GM23248 (cell line): ENCODE results near the gene ATP2C2. TPM values are rescaled to one million over a fixed set of nuclear protein-coding genes. Genes with fewer than 3 reads are reported as not detected.

Experiments
- DNase-seq: peaks from one replicate; pipeline ENCODE4 v3.0.0-alpha.2; 2015
- H2AFZ ChIP-seq: fragments of 200-600 bp; sonication (generic); 2 replicates; pipeline ENCODE4 v1.6.1; 2016; ENCODE audit warnings: antibody characterized with exemption
- H3F3A ChIP-seq: fragments of 200-600 bp; sonication (generic); 2 replicates; pipeline ENCODE4 v1.6.1; 2016; ENCODE audit warnings: mild to moderate bottlenecking, antibody characterized with exemption, mixed run types; ENCODE audit not compliant: insufficient read depth
- H3K27ac ChIP-seq: fragments of 200-600 bp; sonication (generic); 2 replicates; pipeline ENCODE4 v1.5.1; 2016; ENCODE audit warnings: mild to moderate bottlenecking
- H3K27me3 ChIP-seq: fragments of 200-600 bp; sonication (generic); replicated peaks from 2 replicates; pipeline ENCODE4 v1.6.1; 2016; ENCODE audit warnings: mild to moderate bottlenecking; ENCODE audit not compliant: insufficient read depth
- H3K36me3 ChIP-seq: fragments of 200-600 bp; sonication (generic); 2 replicates; pipeline ENCODE4 v1.6.1; 2016; ENCODE audit warnings: low read depth, mild to moderate bottlenecking
- H3K4me1 ChIP-seq: fragments of 200-600 bp; sonication (generic); 2 replicates; pipeline ENCODE4 v1.6.1; 2016; ENCODE audit warnings: mild to moderate bottlenecking; ENCODE audit not compliant: insufficient read depth
- H3K4me2 ChIP-seq: fragments of 200-600 bp; sonication (generic); one replicate; pipeline ENCODE4 v1.6.1; 2016; ENCODE audit warnings: mild to moderate bottlenecking; ENCODE audit not compliant: unreplicated experiment
- H3K4me3 ChIP-seq: fragments of 200-600 bp; sonication (generic); 2 replicates; pipeline ENCODE4 v1.5.1; 2016; ENCODE audit warnings: mild to moderate bottlenecking
- H3K79me2 ChIP-seq: fragments of 200-600 bp; sonication (generic); 2 replicates; pipeline ENCODE4 v1.6.1; 2016; ENCODE audit warnings: mild to moderate bottlenecking; ENCODE audit not compliant: insufficient read depth
- H3K9ac ChIP-seq: fragments of 200-600 bp; sonication (generic); 2 replicates; pipeline ENCODE4 v1.6.1; 2016; ENCODE audit warnings: mild to moderate bottlenecking
- H3K9me2 ChIP-seq: fragments of 200-600 bp; sonication (generic); 2 replicates; pipeline ENCODE4 v1.6.1; 2016; ENCODE audit warnings: mixed run types, mild to moderate bottlenecking, moderate library complexity; ENCODE audit not compliant: insufficient read depth
- H3K9me3 ChIP-seq: fragments of 200-600 bp; sonication (generic); one replicate; pipeline ENCODE4 v1.6.1; 2017; ENCODE audit warnings: low read depth
- H4K20me1 ChIP-seq: fragments of 200-600 bp; sonication (generic); 2 replicates; pipeline ENCODE4 v1.6.0; 2016; ENCODE audit not compliant: insufficient read depth
- EZH2 ChIP-seq: fragments of 200-600 bp; sonication (generic); IDR thresholded peaks from 2 replicates; pipeline ENCODE4 v1.6.1; 2018; ENCODE audit warnings: antibody characterized with exemption, mild to moderate bottlenecking; ENCODE audit not compliant: insufficient read depth, poor library complexity, severe bottlenecking
- EZH2phosphoT487 ChIP-seq: fragments of 200-600 bp; sonication (generic); IDR thresholded peaks from 2 replicates; pipeline ENCODE4 v1.6.1; 2018; ENCODE audit warnings: antibody characterized with exemption, moderate library complexity, mild to moderate bottlenecking, low read depth; ENCODE audit not compliant: insufficient read depth
- WGBS, 2 experiments: methylation state at CpG; one replicate each; pipeline ENCODE4 v1.1.6; 2015 to 2017; ENCODE audit warnings: low lambda C conversion rate in 2 of 2, low coverage in 1 of 2; ENCODE audit errors: missing lambda C conversion rate in 2 of 2; 5-methylcytosine and 5-hydroxymethylcytosine counted together
- in situ Hi-C: fragments of 300-500 bp; cut with MboI; formaldehyde crosslinking; loops from 2 replicates; pipeline ENCODE4 v1.15.0; 2020
- polyA plus RNA-seq: library from polyadenylated mRNA; unstranded; fragments of >200 nt; fragmentation: Nextera tagmentation; extraction: Ambion mirVana; gene quantifications from 2 replicates; pipeline ENCODE4 v1.2.1, GENCODE V29; 2016
- total RNA-seq: library from RNA; depleted of rRNA; stranded (reverse); fragments of >200 nt; shearing (Covaris generic); gene quantifications from 2 replicates; pipeline ENCODE4 v1.2.3, GENCODE V29; 2014

ATP2C2 gene
- total and polyA plus RNA-seq, 2 experiments from 2014 or later = 0.84 TPM; not detected in 1

GRCh38 chr16:84408314-84408690 lies 40.0 kb downstream of the ATP2C2 start:
- no peaks in the 10 kb centered on the region for H4K20me1 ChIP-seq
- TF ChIP-seq EZH2phosphoT487 (no peak), EZH2 (no peak)
- H2AFZ ChIP-seq = no peak overlapping the region
- H3K27me3 ChIP-seq = peaks cover 34% of the 10 kb centered on the region
- H3K36me3 ChIP-seq = no peaks in the 10 kb centered on the region
- H3K4me2 ChIP-seq = no peak overlapping the region
- no peak for DNase-seq
- no peaks in the 10 kb centered on the region for H3K4me1 ChIP-seq
- H3F3A ChIP-seq = no peaks in the 10 kb centered on the region
- 65 to 71% methylated on average over 10 of the region's 10 CpGs for WGBS, 2 experiments
- in situ Hi-C loops = no loop called here
- H3K4me3 ChIP-seq = no peak overlapping the region
- no peaks in the 10 kb centered on the region for H3K79me2 ChIP-seq
- H3K9ac ChIP-seq = no peak overlapping the region
- no peaks in the 10 kb centered on the region for H3K9me2 ChIP-seq
- H3K9me3 ChIP-seq = no peaks in the 10 kb centered on the region
- H3K27ac ChIP-seq = no peak overlapping the region

GRCh38 chr16:84408856-84409255 lies 40.5 kb downstream of the ATP2C2 start:
- H3K36me3 ChIP-seq = no peaks in the 10 kb centered on the region
- no peak overlapping the region for H3K9ac ChIP-seq
- no peaks in the 10 kb centered on the region for H3K79me2 ChIP-seq
- no peak overlapping the region for H2AFZ ChIP-seq
- no peaks in the 10 kb centered on the region for H3K9me2 ChIP-seq
- H3F3A ChIP-seq = no peaks in the 10 kb centered on the region
- in situ Hi-C loops = no loop called here
- no peak overlapping the region for H3K4me3 ChIP-seq
- no peak for TF ChIP-seq EZH2phosphoT487
- no peak for TF ChIP-seq EZH2
- H3K4me2 ChIP-seq = no peak overlapping the region
- no peaks in the 10 kb centered on the region for H3K9me3 ChIP-seq
- DNase-seq = no peak
- H3K27me3 ChIP-seq = peaks cover 34% of the 10 kb centered on the region
- no peak overlapping the region for H3K27ac ChIP-seq
- no peaks in the 10 kb centered on the region for H3K4me1 ChIP-seq
- 24 to 27% methylated on average over 2 of the region's 2 CpGs for WGBS, 2 experiments
- H4K20me1 ChIP-seq = no peaks in the 10 kb centered on the region

GRCh38 chr16:84410361-84411138 lies 42.2 kb downstream of the ATP2C2 start:
- Histone ChIP-seq H3K4me3 (no peak overlapping the region), H3K9me3 (no peaks in the 10 kb centered on the region), H3K4me2 (no peak overlapping the region), H3K9ac (no peak overlapping the region), H3K9me2 (no peaks in the 10 kb centered on the region), H3K27ac (no peak overlapping the region), H4K20me1 (no peaks in the 10 kb centered on the region), H2AFZ (no peak overlapping the region), H3K4me1 (no peaks in the 10 kb centered on the region), H3K79me2 (no peaks in the 10 kb centered on the region), H3F3A (no peaks in the 10 kb centered on the region), H3K27me3 (peaks cover 29% of the 10 kb centered on the region), H3K36me3 (no peaks in the 10 kb centered on the region)
- 38 to 51% methylated on average over 11 of the region's 11 CpGs for WGBS, 2 experiments
- DNase-seq = no peak
- TF ChIP-seq EZH2phosphoT487 (no peak), EZH2 (no peak)
- in situ Hi-C loops = no loop called here

GRCh38 chr16:84411768-84412167 lies 43.4 kb downstream of the ATP2C2 start:
- no peak for DNase-seq
- 76 to 79% methylated on average over 2 of the region's 2 CpGs for WGBS, 2 experiments
- in situ Hi-C loops = no loop called here
- TF ChIP-seq EZH2 (no peak), EZH2phosphoT487 (no peak)
- Histone ChIP-seq H3K4me1 (no peaks in the 10 kb centered on the region), H3K9me3 (no peaks in the 10 kb centered on the region), H3K4me2 (no peak overlapping the region), H3F3A (no peaks in the 10 kb centered on the region), H3K9ac (no peak overlapping the region), H4K20me1 (no peaks in the 10 kb centered on the region), H3K27ac (no peak overlapping the region), H3K27me3 (peaks cover 30% of the 10 kb centered on the region; the same call in 1 of the 2 replicates), H2AFZ (no peak overlapping the region), H3K79me2 (no peaks in the 10 kb centered on the region), H3K4me3 (no peak overlapping the region), H3K36me3 (no peaks in the 10 kb centered on the region), H3K9me2 (no peaks in the 10 kb centered on the region)
